Mucosa of rectum (tissue), 2 donors: Measurements from ENCODE around the gene ZNF672.
"Not testable (repeated sequence)": the region's sequence is repeated elsewhere in the genome, so short reads cannot be mapped to it uniquely, and the experiment has no call there.

Source experiments
- H3K27ac ChIP-seq, 2 donors: one replicate each; pipeline ENCODE4 v1.7.0; 2013; ENCODE audit warnings: inconsistent platforms in 2 of 2, low read depth in 2 of 2, low read length in 2 of 2
- H3K27me3 ChIP-seq, 2 donors: one replicate each; pipeline ENCODE4 v1.7.0; 2013; ENCODE audit warnings: low read length in 2 of 2; ENCODE audit not compliant: control insufficient read depth in 2 of 2, insufficient read depth in 2 of 2
- H3K36me3 ChIP-seq, 2 donors: one replicate each; pipeline ENCODE4 v1.7.0; 2013; ENCODE audit warnings: low read length in 2 of 2; ENCODE audit not compliant: control insufficient read depth in 2 of 2, insufficient read depth in 2 of 2
- H3K4me1 ChIP-seq, 2 donors: one replicate each; pipeline ENCODE4 v1.7.0; 2013; ENCODE audit warnings: low read length in 2 of 2, mild to moderate bottlenecking in 1 of 2; ENCODE audit not compliant: control insufficient read depth in 2 of 2, insufficient read depth in 2 of 2
- H3K4me3 ChIP-seq, 2 donors: one replicate each; pipeline ENCODE4 v1.7.0; 2013; ENCODE audit warnings: low read length in 2 of 2
- H3K9ac ChIP-seq, 2 donors: one replicate each; pipeline ENCODE4 v1.7.0; 2013; ENCODE audit warnings: low read length in 2 of 2, low read depth in 1 of 2, mild to moderate bottlenecking in 1 of 2
- H3K9me3 ChIP-seq, 2 donors: one replicate each; pipeline ENCODE4 v1.7.0; 2013; ENCODE audit warnings: low read length in 2 of 2; ENCODE audit not compliant: control insufficient read depth in 2 of 2
- donor health status: healthy.
- donor health status: Normal muscosa, but diverticular disease.

The ZNF672 gene

DNA sequence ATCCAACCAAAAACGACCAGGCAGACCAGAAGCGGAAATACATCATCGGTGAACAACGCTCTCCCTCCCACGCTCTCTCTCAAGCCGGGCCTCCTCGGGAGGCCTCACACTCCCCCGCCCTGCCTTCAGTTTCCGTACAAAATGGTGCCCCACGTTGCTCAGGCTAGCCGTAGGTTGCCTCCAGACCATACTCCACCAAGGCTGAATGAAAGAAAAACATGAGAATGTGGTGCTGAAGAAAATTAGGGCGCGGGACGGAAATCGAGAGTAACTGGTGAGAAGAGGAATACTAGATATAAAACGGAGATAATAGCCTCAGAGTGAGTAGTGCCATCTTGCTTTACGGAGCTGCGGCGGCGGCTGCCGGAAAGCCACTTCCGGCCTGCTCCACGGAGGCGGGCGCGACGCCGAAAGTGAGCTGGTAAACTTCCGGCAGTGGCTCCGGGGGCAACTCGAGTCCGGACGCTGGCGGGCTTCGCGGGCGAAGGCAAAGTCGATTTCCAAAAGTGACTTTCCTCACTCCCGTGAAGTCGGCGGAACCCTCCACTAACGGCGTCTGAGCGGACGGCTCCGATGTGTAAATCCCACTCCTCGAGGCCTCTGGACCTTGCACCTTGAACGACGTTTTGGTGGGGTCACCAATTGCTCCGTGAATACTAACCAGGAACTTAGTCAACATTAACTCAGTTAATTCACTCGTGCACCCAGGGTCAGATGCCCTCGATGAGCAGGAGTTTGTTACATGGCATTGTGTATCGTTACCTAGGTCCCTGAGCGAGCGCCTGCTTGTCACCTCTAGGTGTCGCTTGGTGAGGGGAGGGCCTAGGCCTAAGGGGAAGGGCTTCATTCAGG lies 11.9 kb upstream of the ZNF672 start, which contains the start of gene SH3BP5L:
SH3BP5L (minus strand) TSS at position 7 of the 852 bp plus-strand sequence. CDS start 980 bp downstream, outside the sequence.
- H3K9me3 ChIP-seq: no peaks in the 10 kb centered on the region
- H3K9ac ChIP-seq: peak within 1 kb of the TSS; percentile 81 to 98
- H3K4me3 ChIP-seq: peak within 1 kb of the TSS; percentile 85 to 100
- H3K27me3 ChIP-seq: no peaks in the 10 kb centered on the region
- H3K36me3 ChIP-seq: peaks cover 0 to 13% of the 10 kb centered on the region in 2 donors
- peaks cover 19 to 29% of the 10 kb centered on the region in 2 donors for H3K4me1 ChIP-seq
- H3K27ac ChIP-seq: peak within 1 kb of the TSS; percentile 94 to 99

DNA sequence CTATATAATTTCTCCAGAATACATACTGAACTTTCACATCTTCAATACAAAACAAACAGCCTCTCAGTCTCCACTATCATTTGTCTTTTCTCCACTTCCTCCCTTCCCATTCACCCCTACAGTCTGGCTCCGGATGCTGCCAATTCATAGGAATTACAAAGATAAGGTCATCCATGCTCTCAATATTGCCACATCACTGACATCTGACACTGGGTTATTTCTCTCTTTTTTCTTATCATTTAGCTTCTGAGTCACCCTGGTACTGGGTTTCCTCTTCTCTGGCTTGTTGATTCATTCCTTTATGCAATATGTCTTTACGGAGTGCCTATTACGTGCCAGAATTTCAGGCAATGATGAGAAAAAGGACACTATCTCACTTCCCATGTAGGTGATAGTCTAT lies 9.2 kb upstream of the ZNF672 start:
- no peak overlapping the region for H3K4me3 ChIP-seq
- H3K36me3 ChIP-seq: peaks cover 0 to 4% of the 10 kb centered on the region in 2 donors
- H3K27me3 ChIP-seq: no peaks in the 10 kb centered on the region
- H3K27ac ChIP-seq: no peak overlapping the region
- no peaks in the 10 kb centered on the region for H3K9me3 ChIP-seq
- no peak overlapping the region for H3K9ac ChIP-seq
- peaks cover 15 to 19% of the 10 kb centered on the region in 2 donors for H3K4me1 ChIP-seq

DNA sequence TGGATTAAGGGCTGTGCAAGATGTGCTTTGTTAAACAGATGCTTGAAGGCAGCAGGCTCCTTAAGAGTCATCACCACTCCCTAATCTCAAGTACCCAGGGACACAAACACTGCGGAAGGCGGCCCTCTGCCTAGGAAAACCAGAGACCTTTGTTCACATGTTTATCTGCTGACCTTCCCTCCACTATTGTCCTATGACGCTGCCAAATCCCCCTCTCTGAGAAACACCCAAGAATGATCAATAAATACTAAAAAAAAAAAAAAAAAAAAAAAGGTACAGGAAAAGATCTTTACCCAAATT lies 7.4 kb upstream of the ZNF672 start:
- not testable (repeated sequence) for H3K27me3 ChIP-seq, H3K36me3 ChIP-seq, H3K4me1 ChIP-seq, H3K27ac ChIP-seq, H3K4me3 ChIP-seq, H3K9ac ChIP-seq, H3K9me3 ChIP-seq

DNA sequence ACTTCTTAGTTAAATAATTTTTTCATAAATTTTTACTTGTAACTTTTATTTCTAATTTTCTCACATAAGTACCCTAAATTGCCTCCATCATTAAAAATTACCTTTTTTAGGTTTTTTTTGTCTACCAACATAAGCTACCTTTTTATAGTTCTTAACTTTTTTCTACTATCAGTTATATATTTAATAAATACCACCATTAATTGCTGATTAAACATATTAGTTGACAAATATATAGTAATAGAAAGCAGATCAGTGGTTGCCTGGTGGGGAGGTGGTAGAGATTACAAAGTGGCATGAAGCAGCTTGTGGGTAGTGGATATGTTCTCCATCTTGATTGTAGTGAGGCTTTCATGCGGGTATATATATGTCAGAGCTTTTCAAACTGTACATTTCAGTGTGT lies 6.2 kb upstream of the ZNF672 start:
- no peak overlapping the region for H3K9ac ChIP-seq
- no peaks in the 10 kb centered on the region for H3K27me3 ChIP-seq
- H3K36me3 ChIP-seq: no peaks in the 10 kb centered on the region
- H3K9me3 ChIP-seq: no peaks in the 10 kb centered on the region
- H3K27ac ChIP-seq: no peak overlapping the region
- no peak overlapping the region for H3K4me3 ChIP-seq
- H3K4me1 ChIP-seq: peaks cover 0 to 2% of the 10 kb centered on the region in 2 donors

DNA sequence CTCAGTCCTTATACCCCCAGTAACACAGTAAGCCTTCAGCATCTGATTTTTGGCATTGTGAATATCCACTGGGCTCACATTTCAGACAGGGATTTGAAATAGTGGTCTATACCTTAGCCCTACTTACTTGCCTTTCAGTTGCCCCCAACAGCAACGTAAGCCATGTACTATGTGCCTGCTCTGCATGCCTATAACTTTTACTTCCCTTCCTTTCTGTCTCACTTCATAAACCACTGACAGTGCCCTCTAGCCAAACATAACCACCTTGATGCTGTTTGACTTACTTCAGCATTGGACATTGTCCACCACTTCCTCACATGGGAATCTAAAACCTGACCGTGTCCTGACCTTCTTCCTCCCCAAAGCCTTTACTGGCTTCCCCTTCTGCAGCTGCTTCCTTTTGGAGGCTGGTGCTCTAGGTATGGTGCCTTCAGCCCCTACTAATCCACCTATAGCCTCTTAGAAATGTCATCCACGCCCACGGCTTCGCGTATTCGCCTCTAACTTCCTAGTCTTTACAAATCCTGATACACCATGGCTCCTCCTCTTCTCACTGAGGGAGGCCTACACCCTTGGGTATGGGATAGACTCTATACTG lies 3.6 kb upstream of the ZNF672 start:
- Histone ChIP-seq H3K9me3 (no peaks in the 10 kb centered on the region), H3K27ac (no peak overlapping the region), H3K27me3 (no peaks in the 10 kb centered on the region), H3K9ac (no peak overlapping the region), H3K4me1 (peaks cover 8% of the 10 kb centered on the region in 2 donors), H3K4me3 (no peak overlapping the region), H3K36me3 (no peaks in the 10 kb centered on the region)

DNA sequence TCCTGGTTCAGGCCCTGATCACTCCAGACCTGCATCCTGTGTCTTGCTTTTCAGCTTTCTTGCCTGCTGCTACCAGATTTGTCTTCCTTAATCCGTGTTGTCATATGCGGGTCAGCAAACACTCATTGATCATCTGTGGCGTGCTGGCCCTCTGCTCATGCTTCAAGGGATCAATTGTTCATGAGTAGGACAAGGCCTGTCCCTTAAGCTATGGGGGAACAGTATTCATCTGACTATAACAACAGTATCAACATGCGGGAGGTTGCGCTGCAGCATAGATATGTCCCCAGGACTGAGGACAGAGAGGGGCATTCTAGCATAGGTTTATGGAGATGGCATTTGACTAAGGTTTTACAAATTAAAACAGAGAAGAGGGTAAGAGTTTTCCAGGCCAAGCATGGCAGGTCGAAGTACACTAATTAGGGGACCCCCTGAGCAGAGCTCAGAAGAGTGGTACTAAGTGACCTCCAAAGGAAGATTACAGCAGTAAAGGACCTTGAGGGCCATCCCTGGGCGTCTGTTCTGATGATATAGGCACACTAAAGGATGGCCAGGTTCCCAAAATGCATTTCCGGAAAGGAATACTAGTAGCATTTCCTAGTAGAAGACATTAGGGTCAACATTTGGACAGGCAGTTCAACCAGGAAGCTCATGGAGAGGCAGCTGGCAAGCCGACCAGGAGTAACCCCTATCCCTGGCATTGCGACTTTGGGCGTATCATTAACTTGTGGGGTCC lies 811 bp upstream of the ZNF672 start:
- Histone ChIP-seq H3K36me3 (no peaks in the 10 kb centered on the region), H3K4me1 (peaks cover 10 to 11% of the 10 kb centered on the region in 2 donors), H3K27me3 (no peaks in the 10 kb centered on the region), H3K9me3 (no peaks in the 10 kb centered on the region), H3K4me3 (peak overlapping the region; percentile 82 to 86), H3K9ac (peak overlapping the region; percentile 89 to 100), H3K27ac (peak overlapping the region; percentile 100)

DNA sequence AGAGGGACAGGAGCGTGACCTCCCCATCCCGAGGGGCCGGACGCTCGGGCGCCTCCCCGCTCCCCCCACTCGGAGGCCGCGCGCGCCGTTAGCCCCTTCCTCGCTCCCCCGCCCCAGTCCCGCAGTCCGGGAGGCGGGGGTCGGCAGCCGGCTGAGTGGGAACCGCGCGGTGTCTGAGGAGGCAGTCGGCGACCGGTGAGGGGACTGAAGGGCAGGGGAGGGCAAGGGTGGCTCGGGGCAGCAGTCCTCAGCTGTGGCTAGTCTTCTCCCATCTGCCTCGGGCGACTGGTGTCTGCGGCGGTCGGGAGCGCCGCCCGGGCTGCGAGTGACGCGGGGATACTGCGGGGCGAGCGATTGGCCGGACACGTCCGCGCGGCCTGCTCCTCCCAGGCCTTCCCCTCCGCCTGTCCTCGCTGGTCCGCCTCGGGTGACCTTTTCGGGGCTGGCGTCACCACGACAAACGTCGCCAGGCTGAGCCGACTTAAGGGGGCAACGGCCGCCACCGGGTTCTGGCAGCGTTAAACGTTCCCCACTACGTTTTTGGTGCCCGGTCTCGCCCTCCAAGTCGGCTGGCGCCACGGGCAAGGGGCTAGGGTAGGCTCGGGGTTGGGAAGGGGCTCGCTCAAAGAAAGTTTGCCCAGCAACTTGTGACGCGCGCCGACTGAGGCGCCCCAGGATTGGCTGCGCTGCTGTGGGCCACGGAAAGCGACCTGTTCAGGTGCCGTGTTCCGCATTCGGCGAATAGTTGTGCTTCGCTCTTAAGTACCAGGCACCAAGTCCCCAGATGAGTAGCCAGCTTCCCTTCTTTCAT lies 538 bp downstream of the ZNF672 start:
- no peaks in the 10 kb centered on the region for H3K27me3 ChIP-seq
- peak overlapping the region; percentile 82 to 86 for H3K4me3 ChIP-seq
- peak overlapping the region; percentile 100 for H3K27ac ChIP-seq
- no peaks in the 10 kb centered on the region for H3K9me3 ChIP-seq
- peak overlapping the region; percentile 88 to 100 for H3K9ac ChIP-seq
- peaks cover 11 to 12% of the 10 kb centered on the region in 2 donors for H3K4me1 ChIP-seq
- peaks cover 2 to 4% of the 10 kb centered on the region in 2 donors for H3K36me3 ChIP-seq

DNA sequence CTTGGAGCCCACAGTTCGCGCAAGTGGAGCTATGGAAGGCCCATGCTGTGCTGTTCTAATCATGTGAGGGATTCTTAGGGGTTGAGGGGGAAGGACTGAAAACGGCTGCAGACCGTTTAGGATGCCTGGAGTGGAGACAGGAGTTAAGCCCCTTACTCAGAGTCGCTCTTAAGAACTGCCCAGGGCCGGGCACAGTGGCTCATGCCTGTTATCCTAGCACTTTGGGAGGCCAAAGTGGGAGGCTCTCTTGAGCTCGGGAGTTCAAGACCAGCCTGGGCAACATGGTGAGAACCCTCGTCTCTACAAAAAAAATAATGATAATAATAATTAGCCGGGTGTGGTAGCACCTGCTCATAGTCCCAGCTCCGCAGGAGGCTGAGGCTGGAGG lies 1.1 kb downstream of the ZNF672 start:
- H3K4me1 ChIP-seq: peaks cover 11 to 12% of the 10 kb centered on the region in 2 donors
- no peaks in the 10 kb centered on the region for H3K9me3 ChIP-seq
- peak overlapping the region; percentile 100 for H3K27ac ChIP-seq
- H3K4me3 ChIP-seq: peak overlapping the region; percentile 82 to 86
- H3K27me3 ChIP-seq: no peaks in the 10 kb centered on the region
- peak overlapping the region; percentile 88 to 100 for H3K9ac ChIP-seq
- peaks cover 4% of the 10 kb centered on the region in 2 donors for H3K36me3 ChIP-seq

DNA sequence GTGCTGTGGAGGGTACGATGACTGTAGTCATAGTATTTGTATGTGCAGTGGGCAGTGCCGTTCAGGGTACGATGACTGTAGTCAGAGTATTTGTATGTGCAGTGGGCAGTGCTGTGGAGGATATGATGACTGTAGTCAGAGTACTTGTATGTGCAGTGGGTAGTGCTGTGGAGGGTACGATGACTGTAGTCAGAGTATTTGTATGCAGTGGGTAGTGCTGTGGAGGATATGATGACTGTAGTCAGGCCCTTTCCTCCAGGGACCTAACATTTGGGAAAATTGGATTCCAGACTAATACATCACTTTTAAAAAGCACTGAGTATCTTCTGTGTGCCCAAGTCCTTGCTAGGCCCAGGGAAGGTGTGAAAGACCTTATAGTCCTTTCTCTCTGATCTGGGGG lies 2.9 kb downstream of the ZNF672 start:
- peaks cover 11 to 12% of the 10 kb centered on the region in 2 donors for H3K4me1 ChIP-seq
- no peak overlapping the region for H3K4me3 ChIP-seq
- no peak overlapping the region for H3K9ac ChIP-seq
- H3K27me3 ChIP-seq: no peaks in the 10 kb centered on the region
- no peak overlapping the region for H3K27ac ChIP-seq
- no peaks in the 10 kb centered on the region for H3K9me3 ChIP-seq
- H3K36me3 ChIP-seq: peaks cover 16 to 20% of the 10 kb centered on the region in 2 donors
